Choroid plexus epithelial cell (primary cell): ENCODE measurements around the gene WDR89.

Source experiments
- DNase-seq: peaks from one replicate; pipeline ENCODE4 v3.0.0-alpha.2; 2010; ENCODE audit warnings: low read depth
- H3K4me3 ChIP-seq: 2 replicates; pipeline ENCODE4 v1.5.1; 2011; ENCODE audit warnings: low read depth, mild to moderate bottlenecking, control low read depth, low read length, moderate library complexity
- TF ChIP-seq, protein P1 (sequence below): conservative IDR thresholded peaks from 2 replicates; pipeline ENCODE4 v1.5.1; 2011; ENCODE audit warnings: low read depth, mild to moderate bottlenecking, control low read depth, inconsistent platforms, low read length, moderate library complexity

Gene WDR89

DNA sequence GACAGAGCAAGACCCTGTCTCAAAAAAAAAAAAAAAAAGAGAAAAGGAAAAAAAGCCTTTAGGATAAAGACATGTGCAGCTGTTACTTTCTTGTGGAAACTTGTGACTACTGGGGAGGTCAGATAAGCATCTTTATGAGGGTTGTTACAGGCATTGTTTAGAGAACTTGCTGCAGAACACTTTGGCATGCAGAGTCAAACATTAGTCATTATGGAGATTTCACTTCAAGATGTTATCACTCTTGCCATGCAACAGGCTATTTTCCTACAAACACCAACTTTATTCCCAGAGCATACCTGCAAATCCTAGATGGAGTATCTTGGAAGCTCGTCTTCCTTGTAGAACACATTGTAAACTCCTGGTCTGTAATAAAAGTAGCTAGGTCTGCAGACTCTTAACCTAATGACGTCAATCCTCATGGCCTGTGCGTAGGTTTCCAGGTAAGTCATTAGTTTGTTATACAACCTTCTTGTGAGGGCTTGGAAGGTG, 36.3 kb upstream of the WDR89 start:
- TF ChIP-seq, protein P1, sequence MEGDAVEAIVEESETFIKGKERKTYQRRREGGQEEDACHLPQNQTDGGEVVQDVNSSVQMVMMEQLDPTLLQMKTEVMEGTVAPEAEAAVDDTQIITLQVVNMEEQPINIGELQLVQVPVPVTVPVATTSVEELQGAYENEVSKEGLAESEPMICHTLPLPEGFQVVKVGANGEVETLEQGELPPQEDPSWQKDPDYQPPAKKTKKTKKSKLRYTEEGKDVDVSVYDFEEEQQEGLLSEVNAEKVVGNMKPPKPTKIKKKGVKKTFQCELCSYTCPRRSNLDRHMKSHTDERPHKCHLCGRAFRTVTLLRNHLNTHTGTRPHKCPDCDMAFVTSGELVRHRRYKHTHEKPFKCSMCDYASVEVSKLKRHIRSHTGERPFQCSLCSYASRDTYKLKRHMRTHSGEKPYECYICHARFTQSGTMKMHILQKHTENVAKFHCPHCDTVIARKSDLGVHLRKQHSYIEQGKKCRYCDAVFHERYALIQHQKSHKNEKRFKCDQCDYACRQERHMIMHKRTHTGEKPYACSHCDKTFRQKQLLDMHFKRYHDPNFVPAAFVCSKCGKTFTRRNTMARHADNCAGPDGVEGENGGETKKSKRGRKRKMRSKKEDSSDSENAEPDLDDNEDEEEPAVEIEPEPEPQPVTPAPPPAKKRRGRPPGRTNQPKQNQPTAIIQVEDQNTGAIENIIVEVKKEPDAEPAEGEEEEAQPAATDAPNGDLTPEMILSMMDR = no peak

DNA sequence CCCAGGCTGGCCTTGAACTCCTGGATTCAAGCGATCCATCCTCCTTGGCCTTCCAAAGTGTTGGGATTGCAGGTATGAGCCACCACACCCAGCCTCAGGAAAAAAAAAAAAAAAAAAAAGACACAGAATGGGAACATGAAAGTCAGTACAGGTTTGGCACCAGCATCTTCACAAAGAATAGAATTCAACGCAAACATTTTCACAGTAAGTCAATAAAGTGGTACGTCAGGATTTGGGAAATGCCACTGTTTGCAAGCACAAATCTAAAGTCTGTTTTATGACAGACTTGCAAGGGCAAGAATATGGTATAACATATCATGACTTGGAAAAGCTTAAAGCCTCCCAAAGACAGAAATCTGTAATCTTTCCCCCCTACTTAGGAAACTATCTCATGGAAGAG, 34.9 kb upstream of the WDR89 start:
- TF ChIP-seq, protein P1 = no peak
- no peak overlapping the region for H3K4me3 ChIP-seq
- DNase-seq = no peak

More for the DNA sequence above, 36.3 kb upstream of the WDR89 start:
- DNase-seq = peak; percentile 33
- no peak overlapping the region for H3K4me3 ChIP-seq

DNA sequence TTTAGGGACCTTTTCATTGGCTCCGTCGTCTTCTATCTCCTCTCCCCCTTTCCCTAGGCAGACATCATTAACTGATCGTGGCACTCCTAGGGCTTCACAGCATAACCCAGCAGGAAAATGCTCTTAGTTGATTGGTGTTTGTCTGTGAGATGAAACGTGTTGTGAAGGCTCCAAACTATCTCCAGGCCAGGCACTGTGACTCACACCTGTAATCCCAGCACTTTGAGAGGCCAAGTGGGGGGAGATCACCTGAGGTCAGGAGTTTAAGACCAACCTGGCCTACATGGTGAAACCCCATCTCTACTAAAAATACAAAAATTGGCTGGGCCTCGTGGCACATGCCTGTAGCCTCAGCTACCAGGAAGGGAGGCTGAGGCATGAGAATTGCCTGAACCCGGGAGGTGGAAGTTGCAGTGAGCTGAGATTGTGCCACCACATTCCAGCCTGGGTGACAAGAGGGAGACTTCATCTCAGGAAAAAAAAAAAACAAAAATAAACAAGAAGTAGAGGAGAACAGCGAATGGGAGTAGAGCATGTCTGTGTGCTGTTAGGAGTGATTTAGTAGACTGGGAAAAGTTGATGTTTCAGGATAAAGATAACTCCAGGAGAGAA, 32.3 kb upstream of the WDR89 start:
- H3K4me3 ChIP-seq = no peak overlapping the region
- TF ChIP-seq, protein P1 = no peak
- DNase-seq = no peak

DNA sequence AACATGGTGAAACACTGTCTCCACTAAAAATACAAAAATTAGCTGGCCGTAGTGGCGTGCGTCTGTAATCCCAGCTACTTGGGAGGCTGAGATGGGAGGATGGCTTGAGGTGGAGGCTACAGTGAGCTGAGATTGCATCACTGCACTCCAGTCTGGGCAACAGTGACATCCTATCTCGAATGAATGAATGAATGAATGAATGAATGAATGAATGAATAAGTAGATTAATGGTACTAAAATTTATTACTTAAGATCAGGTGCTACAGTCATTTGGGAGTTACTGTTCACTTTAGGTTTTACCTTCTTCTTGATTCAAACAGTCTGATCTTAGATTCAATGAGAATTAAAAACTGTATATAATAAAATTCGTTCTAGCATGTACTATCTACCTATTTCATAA, 31.6 kb upstream of the WDR89 start:
- no peak overlapping the region for H3K4me3 ChIP-seq
- DNase-seq = no peak
- TF ChIP-seq, protein P1 = no peak

DNA sequence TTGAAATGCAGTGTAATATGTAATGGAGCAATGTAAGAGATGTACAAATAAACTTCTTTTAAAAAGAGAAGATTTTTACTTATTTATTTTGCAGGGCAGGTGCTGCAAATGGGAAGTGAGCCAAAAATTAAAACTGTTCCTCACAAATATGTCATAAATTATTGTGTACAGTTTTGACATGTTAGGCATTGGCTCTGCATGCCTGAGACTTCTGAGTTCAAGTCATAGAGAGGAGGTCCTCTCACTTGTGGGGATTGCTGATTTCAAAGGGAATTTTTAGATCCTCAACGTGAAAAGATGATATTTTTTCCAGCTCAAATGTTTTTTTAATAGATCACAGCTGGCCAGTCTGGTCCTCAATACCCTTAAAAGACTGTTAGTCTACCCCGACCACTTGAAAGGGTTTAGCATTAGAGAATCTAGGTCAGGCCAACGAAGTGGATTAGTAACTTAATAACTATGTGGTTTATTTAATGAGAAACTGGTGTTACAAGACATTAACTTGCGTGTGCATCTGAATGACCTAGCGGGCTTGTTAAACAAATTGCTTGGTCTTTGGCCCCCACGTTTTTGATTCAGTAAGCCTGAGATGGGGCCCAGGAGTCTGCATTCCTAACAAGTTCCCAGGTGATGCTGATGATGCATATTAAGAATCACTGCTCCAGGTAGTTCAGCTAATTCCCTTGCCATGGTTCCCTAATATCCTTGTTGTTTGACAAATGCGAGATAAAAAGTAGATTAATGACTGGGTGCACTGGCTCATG, 30.9 kb upstream of the WDR89 start:
- TF ChIP-seq, protein P1 = no peak
- H3K4me3 ChIP-seq = no peak overlapping the region
- no peak for DNase-seq

DNA sequence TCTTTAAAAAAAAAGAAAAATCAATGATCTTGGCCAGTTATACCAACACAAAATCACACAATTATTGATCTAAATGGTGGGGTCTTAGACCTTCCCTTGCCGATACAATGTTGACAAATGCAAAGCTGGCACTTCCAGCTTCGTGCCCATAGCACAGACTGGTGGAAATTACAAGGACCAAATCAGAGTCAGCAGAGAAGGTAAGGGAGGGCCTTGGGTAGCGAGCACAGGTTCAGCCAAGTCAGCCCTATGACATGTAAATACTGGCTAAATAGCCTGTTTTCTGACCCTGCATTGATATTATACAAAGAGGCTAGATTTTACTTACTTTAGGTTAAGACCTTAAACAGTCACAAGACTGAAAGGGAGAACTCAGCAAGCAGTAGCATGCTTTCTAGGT, 30.3 kb upstream of the WDR89 start:
- DNase-seq = no peak
- H3K4me3 ChIP-seq = no peak overlapping the region
- TF ChIP-seq, protein P1 = no peak
